Measurements from ENCODE around the gene CAPRIN1.

DNA sequence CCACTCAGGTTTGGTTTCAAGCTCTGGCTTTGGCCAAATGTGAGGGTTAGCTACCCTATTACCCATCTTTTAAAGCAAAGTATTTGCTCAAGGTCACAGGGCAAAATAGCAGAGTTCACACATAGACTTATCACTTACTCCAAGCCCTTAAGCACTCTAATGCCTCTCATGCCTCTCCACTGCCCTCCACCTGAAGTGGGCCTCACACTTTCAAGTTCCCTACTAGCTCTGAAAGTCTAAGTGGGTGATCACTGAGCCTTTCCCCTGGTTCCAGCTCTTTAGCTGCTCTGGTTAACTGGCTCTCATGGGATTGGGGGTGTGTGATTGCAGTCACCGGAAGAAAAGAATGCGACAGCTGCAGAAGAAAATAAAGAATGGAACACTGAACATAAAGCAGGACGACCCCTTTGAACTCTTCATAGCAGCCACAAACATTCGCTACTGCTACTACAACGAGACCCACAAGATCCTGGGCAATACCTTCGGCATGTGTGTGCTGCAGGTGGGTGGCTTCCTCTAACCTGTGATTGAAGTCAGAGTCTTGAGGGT lies 60.3 kb downstream of the CAPRIN1 start:
- TF ChIP-seq, protein P1, sequence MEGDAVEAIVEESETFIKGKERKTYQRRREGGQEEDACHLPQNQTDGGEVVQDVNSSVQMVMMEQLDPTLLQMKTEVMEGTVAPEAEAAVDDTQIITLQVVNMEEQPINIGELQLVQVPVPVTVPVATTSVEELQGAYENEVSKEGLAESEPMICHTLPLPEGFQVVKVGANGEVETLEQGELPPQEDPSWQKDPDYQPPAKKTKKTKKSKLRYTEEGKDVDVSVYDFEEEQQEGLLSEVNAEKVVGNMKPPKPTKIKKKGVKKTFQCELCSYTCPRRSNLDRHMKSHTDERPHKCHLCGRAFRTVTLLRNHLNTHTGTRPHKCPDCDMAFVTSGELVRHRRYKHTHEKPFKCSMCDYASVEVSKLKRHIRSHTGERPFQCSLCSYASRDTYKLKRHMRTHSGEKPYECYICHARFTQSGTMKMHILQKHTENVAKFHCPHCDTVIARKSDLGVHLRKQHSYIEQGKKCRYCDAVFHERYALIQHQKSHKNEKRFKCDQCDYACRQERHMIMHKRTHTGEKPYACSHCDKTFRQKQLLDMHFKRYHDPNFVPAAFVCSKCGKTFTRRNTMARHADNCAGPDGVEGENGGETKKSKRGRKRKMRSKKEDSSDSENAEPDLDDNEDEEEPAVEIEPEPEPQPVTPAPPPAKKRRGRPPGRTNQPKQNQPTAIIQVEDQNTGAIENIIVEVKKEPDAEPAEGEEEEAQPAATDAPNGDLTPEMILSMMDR (conservative IDR thresholded peaks at IDR 0.05; ENCODE audit: low read depth, low read length): no peak
- TF ChIP-seq EZH2phosphoT487 (IDR thresholded peaks at IDR 0.05; ENCODE audit: borderline replicate concordance, low read length) (no peak), EZH2 (IDR thresholded peaks at IDR 0.05; ENCODE audit: low read length, unreplicated experiment) (no peak)
